Spleen (tissue), 11 donors: ENCODE data around the gene PADI4. TPM values are rescaled to one million over a fixed set of nuclear protein-coding genes. Genes with fewer than 3 reads are reported as not detected.
A peak's percentile ranks its signal among the peaks of the same experiment; 100 is the strongest.

ENCODE experiments used
- DNase-seq: peaks from one replicate; pipeline ENCODE4 v3.0.0-alpha.2; 2020
- H3K27ac ChIP-seq, 8 donors: fragments of 200-600 bp; sonication (generic) in 7 of 8; 1 replicate in 4 of 8; 2 replicates in 4 of 8; pipeline versions ENCODE4 v1.5.0 to v1.8.0; 2016 to 2021; ENCODE audit warnings: inconsistent platforms in 4 of 8, mild to moderate bottlenecking in 4 of 8, moderate library complexity in 1 of 8
- H3K27me3 ChIP-seq, 7 donors: fragments of 200-600 bp; sonication (generic) in 6 of 7; replicated peaks in 1 of 7; 1 replicate in 4 of 7; 2 replicates in 3 of 7; pipeline versions ENCODE4 v1.5.0 to v1.8.0; 2016 to 2021; ENCODE audit warnings: inconsistent platforms in 3 of 7, mild to moderate bottlenecking in 1 of 7
- H3K36me3 ChIP-seq, 6 donors: fragments of 200-600 bp; sonication (generic) in 5 of 6; 1 replicate in 4 of 6; 2 replicates in 2 of 6; pipeline versions ENCODE4 v1.5.0 to v1.8.0; 2016 to 2021; ENCODE audit warnings: inconsistent platforms in 2 of 6
- H3K4me1 ChIP-seq, 6 donors: fragments of 200-600 bp; sonication (generic) in 5 of 6; 1 replicate in 3 of 6; 2 replicates in 3 of 6; pipeline versions ENCODE4 v1.5.0 to v1.8.0; 2016 to 2021; ENCODE audit warnings: inconsistent platforms in 3 of 6
- H3K4me3 ChIP-seq, 8 donors: fragments of 200-600 bp; sonication (generic) in 7 of 8; 1 replicate in 4 of 8; 2 replicates in 4 of 8; pipeline versions ENCODE4 v1.5.0 to v1.8.0; 2016 to 2021; ENCODE audit warnings: inconsistent platforms in 4 of 8, mild to moderate bottlenecking in 4 of 8, moderate library complexity in 2 of 8
- H3K9me3 ChIP-seq, 8 donors: fragments of 200-600 bp; sonication (generic) in 7 of 8; 1 replicate in 4 of 8; 2 replicates in 4 of 8; pipeline versions ENCODE4 v1.5.0 to v1.8.0; 2016 to 2021; ENCODE audit warnings: inconsistent platforms in 4 of 8
- CTCF ChIP-seq, 11 experiments: fragments of 200-600 bp in 7 of 11; fragments of 450-650 bp in 4 of 11; sonication (generic) in 4 of 11; IDR thresholded peaks in 8 of 11; conservative IDR thresholded peaks in 3 of 11; 1 replicate in 7 of 11; 2 replicates in 4 of 11; pipeline versions ENCODE4 v1.4.0 to v1.8.0; 2016 to 2021; ENCODE audit warnings: antibody characterized with exemption in 11 of 11, inconsistent platforms in 4 of 11, mild to moderate bottlenecking in 1 of 11
- POLR2A ChIP-seq, 3 donors: fragments of 450-650 bp; IDR thresholded peaks; one replicate each; pipeline ENCODE4 v1.5.1; 2017; ENCODE audit warnings: antibody characterized with exemption in 3 of 3, mild to moderate bottlenecking in 1 of 3
- POLR2AphosphoS5 ChIP-seq, 3 donors: sonication (generic); formaldehyde crosslinking; IDR thresholded peaks; one replicate each; pipeline ENCODE4 v1.5.1; 2017; ENCODE audit warnings: antibody characterized with exemption in 3 of 3
- WGBS, 5 donors: extraction: QIAGEN DNeasy Blood & Tissue Kit in 3 of 5; methylation state at CpG; one replicate each; pipeline versions ENCODE4 v1.1.5 to v1.1.7; 2013 to 2018; 5-methylcytosine and 5-hydroxymethylcytosine counted together
- intact Hi-C: fragments of 100-400 bp; cut with DNase I; formaldehyde crosslinking; loops from one replicate; pipeline ENCODE4 v1.15.0; 2023; ENCODE audit warnings: low total_unique reads
- polyA plus RNA-seq, 3 donors: library from polyadenylated mRNA; stranded (reverse); fragments of 200-250 nt; gene quantifications; one replicate each; pipeline ENCODE4 v1.2.1, GENCODE V29; 2013
- total RNA-seq, 7 donors: library from RNA; depleted of rRNA in 3 of 7; stranded (reverse); fragments of >200 nt in 3 of 7; fragmentation: NEBNext Ultra II Directional in 4 of 7; extraction: Animal tissue kit (Norgen Biotek cat#: 25700) in 4 of 7; gene quantifications; one replicate each; pipeline versions ENCODE4 v1.1.0 to v1.2.1, GENCODE V29; 2016 to 2021
- donor health status: healthy with polysubstance abuse.
- donor health status: DM: no; HTN: no; CAD: no; lungs with moderate emphysema.
- donor health status: DM: no; HTN: no; CAD: no.
- donor health status: Bipolar disorder and iron deficiency.
- donor health status: healthy.
- donor health status: DM: no; HTN: no; CAD: no.
- donor health status: DM: yes; HTN: yes; CAD: no.

PADI4 gene
- total and polyA plus RNA-seq, 10 donors: 5.1 to 122 (median 19.8) TPM

- intact Hi-C loops: no loop called here
- H3K4me3 ChIP-seq: no peak overlapping the region
- no peak for DNase-seq
- H3K9me3 ChIP-seq: peaks cover 0 to 4% (median 0%) of the 10 kb centered on the region in 8 donors
- 67 to 86% (median 72%) methylated on average over 5 to 7 of the region's 7 CpGs for WGBS, 5 donors
- peaks cover 0 to under 1% (median 0%) of the 10 kb centered on the region in 6 donors for H3K4me1 ChIP-seq
- H3K36me3 ChIP-seq: peaks cover 0 to 72% (median 0%) of the 10 kb centered on the region in 6 donors
- H3K27ac ChIP-seq: no peak overlapping the region
- TF ChIP-seq CTCF (IDR thresholded peaks at IDR 0.05 in 8 of 11, conservative IDR thresholded peaks at IDR 0.05 in 3 of 11) (no peak), POLR2AphosphoS5 (IDR thresholded peaks at IDR 0.05) (no peak), POLR2A (IDR thresholded peaks at IDR 0.05) (no peak)
- peaks cover 0 to 52% (median 0%) of the 10 kb centered on the region in 7 donors for H3K27me3 ChIP-seq
Measured at GRCh38 chr1:17330856-17331255, 22.9 kb downstream of the PADI4 start.

- no peak for DNase-seq
- peaks cover 0 to 6% (median 0%) of the 10 kb centered on the region in 6 donors for H3K4me1 ChIP-seq
- no peak overlapping the region for H3K4me3 ChIP-seq
- no peak for TF ChIP-seq CTCF (IDR thresholded peaks at IDR 0.05 in 8 of 11, conservative IDR thresholded peaks at IDR 0.05 in 3 of 11)
- TF ChIP-seq POLR2A (IDR thresholded peaks at IDR 0.05): no peak
- no peak for TF ChIP-seq POLR2AphosphoS5 (IDR thresholded peaks at IDR 0.05)
- peaks cover 0 to 72% (median 0%) of the 10 kb centered on the region in 7 donors for H3K27me3 ChIP-seq
- WGBS, 5 donors: 82 to 95% (median 94%) methylated on average over 5 to 8 of the region's 8 CpGs
- peaks cover 0 to 4% (median 0%) of the 10 kb centered on the region in 8 donors for H3K9me3 ChIP-seq
- no peak overlapping the region for H3K27ac ChIP-seq
- H3K36me3 ChIP-seq: peaks cover 0 to 80% (median 0%) of the 10 kb centered on the region in 6 donors
- intact Hi-C loops: no loop called here
Measured at GRCh38 chr1:17333081-17333480, 25.1 kb downstream of the PADI4 start.

- intact Hi-C loops: no loop called here
- peak; percentile 89 for DNase-seq
- 29 to 37% (median 32%) methylated on average over 20 of the region's 20 CpGs for WGBS, 5 donors
- peaks cover 0 to 58% (median 0%) of the 10 kb centered on the region in 7 donors for H3K27me3 ChIP-seq
- peaks cover 0 to 6% (median 0%) of the 10 kb centered on the region in 6 donors for H3K4me1 ChIP-seq
- peaks cover 0 to 4% (median 0%) of the 10 kb centered on the region in 8 donors for H3K9me3 ChIP-seq
- no peak overlapping the region for H3K4me3 ChIP-seq
- peak overlapping the region in 1 of 8 donors; percentile 22 for H3K27ac ChIP-seq
- TF ChIP-seq CTCF (IDR thresholded peaks at IDR 0.05 in 8 of 11, conservative IDR thresholded peaks at IDR 0.05 in 3 of 11): peak; percentile 27 to 83 (median 67)
- TF ChIP-seq POLR2AphosphoS5 (IDR thresholded peaks at IDR 0.05): no peak
- TF ChIP-seq POLR2A (IDR thresholded peaks at IDR 0.05): no peak
- peaks cover 0 to 93% (median 0%) of the 10 kb centered on the region in 6 donors for H3K36me3 ChIP-seq
Measured at GRCh38 chr1:17335821-17336710, 28.1 kb downstream of the PADI4 start.
